GM21717 (cell line): ENCODE data around the gene OFD1.

Source experiments
- ATAC-seq: cut with Tn5 transposase; IDR thresholded peaks from one replicate; pipeline ENCODE4 v1.9.1; 2021; ENCODE audit warnings: mild to moderate bottlenecking, moderate library complexity; ENCODE audit not compliant: unreplicated experiment

Gene OFD1

DNA sequence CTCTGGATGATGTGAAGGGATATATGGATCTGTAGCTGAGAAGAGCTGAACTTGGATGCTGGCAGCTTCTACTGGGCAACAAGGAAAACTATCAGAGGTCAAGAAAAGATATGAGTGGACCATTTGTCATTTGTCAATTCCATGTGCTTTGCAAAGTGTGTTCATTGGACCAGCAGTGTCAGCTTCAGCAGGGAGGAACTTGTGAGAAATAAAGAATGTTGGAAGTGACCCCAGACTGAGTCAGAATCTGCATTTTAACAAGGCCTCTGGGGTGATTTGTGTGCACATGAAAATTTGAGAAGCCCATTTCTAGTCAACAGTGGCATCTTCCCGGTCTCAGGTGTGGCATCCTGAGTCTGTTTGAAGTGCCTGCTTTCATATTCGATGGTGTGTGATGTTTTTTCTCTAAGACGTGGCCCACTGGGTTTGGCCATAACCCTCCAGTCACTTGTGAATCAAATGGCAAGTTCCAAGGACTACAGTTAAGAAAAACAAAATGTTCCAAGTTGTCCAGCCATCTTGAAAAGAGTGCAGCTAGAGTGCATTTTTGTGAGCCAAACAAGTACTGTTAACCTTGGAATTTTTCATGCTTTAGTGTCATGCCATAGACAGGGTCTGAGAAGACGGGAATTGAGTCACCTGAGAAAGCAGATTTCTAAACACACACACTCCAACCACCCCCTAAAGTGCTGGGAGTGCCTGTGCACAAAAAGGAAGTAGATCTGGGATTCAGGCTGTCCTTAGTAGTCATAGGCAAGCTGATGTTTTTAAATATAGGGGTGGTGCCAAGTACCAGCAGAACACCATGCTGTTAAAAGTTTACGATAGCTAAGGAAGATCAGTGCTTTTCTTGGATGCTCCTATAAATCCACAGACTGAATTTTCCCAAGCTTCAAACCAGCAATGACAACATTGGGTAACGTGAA lies 55.9 kb downstream of the OFD1 start:
- no peak for ATAC-seq

DNA sequence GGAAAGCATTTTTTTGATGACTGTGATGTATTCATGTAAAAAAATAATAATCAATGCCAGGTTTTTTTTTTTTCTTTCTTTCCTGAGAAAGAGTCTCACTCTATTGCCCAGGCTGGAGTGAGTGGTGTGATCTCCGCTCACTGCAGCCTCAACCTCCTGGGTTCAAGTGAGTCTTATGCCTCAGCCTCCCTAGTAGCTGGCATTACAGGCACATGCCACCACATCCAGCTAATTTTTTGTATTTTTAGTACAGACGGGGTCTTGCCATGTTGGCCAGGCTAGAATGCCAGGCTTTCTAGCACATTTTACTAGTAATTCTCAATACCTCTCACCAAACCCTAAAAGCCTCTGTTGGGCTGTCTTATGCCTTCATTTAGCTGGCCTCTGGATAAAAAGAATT lies 56.6 kb downstream of the OFD1 start:
- ATAC-seq: no peak

DNA sequence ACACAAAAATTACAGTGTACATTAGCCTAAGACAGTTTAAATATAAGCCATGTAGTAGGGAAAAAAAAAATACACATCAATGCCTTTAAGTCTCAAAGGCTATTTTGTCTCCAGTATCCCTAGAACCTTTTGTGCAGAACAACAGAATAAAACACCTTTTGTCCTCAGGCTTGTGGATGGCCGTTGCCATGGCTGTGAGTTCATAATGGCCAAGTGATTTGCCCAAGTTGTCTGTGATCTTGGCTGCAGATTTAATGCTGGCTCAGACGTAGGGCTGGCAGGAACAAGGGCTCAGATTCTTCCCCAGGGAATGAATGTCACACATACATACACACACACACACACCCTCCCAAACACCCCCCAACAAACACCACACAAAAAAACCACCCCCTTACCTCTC lies 57.0 kb downstream of the OFD1 start:
- no peak for ATAC-seq

DNA sequence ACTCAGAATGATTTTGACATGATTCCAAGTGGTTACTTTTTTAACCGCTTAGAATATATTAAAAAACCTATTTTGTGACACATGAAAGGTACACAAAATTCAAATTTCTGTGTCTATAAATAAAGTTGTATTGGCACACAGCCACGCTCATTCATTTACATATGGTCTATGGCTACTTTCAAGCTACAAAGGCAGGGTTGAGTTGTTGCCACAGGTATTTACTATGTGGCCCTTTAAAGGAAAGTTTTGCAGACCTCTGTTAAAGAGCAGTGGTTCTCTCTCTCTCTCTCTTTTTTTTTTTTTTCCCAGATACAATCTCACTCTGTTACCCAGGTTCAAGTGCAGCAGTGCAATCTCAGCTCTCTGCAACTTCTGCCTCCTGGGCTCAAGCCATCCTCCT lies 59.3 kb downstream of the OFD1 start:
- no peak for ATAC-seq

DNA sequence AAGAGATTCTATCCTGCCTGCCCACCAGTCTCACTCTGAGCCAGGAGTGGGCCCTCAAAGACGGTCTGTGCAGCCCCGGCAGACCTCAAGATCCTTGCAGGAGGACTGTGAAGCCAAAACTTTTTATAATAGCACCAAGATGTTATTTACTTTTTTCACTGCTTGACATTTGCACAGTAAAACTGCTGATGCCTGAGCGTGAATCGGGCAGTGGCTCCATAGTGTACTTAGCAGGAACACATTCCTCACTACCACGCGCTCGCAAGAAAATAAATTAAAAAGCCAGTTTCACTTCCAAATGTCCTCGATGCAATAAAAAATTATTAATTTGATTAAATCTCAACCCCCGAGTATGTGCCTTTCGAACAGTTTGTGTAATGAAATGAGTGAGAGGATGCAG lies 59.9 kb downstream of the OFD1 start:
- ATAC-seq: no peak

DNA sequence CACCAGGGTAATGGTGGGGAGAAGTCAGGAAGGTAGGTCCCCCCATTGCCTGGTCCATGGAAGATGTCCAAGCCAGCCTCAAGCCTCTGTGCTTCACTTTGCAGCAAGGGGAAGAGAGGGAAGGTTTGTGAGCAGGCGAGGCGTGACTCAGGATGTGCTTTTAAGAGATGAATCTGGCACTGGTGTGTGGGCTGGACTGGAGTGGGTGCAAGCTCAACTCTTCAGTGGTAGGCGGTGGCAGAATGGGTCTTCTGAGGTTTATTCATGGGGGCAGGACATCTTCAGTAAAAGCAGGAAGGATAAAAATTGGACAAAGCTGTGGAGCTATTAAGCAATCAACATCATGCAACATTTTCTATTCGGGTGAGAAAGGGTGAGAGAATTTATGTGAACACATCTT lies 63.0 kb downstream of the OFD1 start:
- ATAC-seq: no peak

DNA sequence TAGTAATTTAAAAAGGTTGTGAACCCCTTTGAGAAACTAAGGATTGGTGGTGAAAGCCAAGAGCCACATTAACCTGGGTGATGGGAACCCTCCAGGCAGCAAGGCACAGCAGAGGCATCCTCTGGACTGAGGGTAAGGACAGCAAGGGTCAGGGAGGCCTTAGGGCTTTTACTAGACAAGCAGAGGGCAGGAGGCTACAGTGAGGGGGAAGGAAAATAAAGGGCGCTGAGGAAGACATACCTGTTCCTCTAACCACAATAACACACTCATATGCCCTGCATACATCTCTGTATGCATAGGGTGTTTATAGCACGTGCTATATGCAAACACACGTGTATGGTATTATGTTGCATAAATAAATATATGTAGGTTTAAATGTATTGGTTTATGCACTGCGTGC lies 63.6 kb downstream of the OFD1 start:
- no peak for ATAC-seq

DNA sequence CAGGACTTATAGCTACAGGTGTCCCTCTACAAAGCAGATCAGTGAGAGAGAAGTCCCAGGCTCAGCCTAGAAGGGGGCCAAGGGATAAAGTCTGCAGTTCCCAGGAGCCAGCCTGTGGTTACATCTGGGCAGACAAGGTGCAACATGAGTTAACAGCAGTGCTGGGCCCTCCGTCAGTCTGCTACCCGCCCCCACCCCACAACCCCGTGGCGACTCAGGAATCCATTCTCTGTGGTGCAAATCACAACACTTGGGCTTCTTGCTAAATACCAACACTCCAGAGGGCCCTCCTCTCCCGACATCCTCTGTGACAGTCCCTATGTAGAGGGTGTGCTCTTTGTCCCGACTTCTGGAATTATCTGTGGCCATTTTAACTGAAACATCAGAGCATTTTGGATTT lies 68.6 kb downstream of the OFD1 start:
- no peak for ATAC-seq

DNA sequence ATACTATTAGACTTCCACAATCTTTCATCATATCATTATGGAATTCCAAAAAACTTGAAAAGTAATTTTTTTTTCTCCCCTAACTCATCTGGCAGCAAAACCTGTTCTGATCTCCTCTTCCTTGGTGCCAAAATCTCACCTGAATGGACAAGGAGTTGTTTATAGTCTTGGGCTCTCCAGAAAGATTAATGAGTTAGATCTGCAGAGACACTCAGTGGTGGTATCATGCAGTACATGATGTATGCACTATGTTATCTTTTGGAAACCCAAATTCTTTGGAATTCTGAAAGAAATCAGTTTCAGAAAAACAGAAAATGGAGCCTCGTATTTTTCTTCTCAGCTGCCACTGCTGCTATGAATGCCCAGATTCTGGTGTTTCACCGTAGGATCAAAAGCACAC lies 70.7 kb downstream of the OFD1 start:
- no peak for ATAC-seq

DNA sequence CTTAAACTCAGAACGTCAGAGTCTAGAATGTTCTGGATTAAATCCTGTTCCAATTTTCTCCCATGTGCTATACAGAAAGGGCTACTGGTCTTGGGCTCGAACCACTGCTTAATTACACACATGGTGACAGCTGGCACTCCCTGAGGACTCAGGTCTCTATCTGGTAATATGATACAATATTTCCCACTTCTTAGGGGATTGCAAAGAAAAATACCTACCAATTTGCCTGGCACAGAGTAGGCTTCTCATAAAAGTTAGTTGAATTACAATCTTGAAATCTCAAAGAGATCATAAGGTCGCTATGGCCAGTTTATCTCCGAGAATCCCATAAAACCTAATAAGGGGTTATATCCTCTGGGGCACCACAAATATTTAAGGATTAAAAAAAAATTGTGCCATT lies 73.7 kb downstream of the OFD1 start:
- ATAC-seq: no peak

DNA sequence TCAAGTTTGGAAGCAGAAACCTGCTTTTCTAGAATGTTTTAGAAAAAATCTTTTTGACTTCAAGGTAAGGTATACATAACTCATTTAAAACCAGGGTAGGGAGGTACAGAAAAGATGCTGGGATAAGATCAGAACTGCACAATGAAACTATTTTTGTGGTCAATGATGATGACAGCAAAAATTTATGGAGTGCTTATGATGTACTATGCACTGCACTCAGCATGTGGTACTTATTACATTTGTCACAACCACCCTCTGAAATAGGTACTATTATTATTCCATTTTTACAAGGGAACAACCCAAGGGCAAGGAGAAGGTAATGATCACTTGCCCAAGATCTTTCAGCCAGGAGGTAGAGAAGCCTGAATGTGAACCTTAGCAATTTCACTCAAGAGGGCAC lies 74.3 kb downstream of the OFD1 start:
- ATAC-seq: no peak

DNA sequence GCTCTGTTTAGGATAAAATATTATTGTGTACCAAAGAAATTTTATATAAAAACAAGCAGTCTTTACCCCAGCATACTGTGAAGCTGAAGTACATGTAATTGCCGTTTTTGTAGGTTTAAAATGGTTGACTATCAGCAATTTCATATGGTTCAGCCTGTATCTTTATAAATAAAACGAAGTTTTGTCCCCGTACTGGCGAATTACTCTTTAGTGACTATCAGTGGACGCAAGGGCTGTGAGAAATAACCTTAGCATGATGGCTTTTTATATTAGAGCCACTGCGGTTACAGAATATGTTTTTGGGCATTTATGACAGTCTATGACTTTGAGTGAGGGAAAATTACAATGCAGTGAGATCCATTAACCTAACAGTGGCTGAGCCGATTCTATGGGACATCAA lies 81.1 kb downstream of the OFD1 start:
- ATAC-seq: no peak

DNA sequence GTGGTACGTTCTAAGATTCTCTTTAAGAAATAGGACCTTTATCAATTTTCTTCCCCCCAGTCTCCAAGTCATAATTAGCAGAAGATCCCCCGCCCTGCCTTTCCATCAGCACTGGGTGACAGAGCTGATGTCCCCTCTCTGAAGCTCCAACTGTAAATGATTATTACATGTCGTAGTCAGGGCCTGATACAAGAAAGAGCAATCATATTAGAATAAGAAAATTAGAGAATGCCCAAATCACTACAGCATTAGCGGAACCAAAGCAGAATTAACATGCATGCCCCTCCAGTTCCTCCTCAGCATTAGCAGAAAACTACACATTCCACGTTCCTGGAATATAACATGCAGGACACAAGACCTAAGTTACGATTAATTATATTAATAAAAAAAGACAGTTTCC lies 81.6 kb downstream of the OFD1 start:
- ATAC-seq: no peak

DNA sequence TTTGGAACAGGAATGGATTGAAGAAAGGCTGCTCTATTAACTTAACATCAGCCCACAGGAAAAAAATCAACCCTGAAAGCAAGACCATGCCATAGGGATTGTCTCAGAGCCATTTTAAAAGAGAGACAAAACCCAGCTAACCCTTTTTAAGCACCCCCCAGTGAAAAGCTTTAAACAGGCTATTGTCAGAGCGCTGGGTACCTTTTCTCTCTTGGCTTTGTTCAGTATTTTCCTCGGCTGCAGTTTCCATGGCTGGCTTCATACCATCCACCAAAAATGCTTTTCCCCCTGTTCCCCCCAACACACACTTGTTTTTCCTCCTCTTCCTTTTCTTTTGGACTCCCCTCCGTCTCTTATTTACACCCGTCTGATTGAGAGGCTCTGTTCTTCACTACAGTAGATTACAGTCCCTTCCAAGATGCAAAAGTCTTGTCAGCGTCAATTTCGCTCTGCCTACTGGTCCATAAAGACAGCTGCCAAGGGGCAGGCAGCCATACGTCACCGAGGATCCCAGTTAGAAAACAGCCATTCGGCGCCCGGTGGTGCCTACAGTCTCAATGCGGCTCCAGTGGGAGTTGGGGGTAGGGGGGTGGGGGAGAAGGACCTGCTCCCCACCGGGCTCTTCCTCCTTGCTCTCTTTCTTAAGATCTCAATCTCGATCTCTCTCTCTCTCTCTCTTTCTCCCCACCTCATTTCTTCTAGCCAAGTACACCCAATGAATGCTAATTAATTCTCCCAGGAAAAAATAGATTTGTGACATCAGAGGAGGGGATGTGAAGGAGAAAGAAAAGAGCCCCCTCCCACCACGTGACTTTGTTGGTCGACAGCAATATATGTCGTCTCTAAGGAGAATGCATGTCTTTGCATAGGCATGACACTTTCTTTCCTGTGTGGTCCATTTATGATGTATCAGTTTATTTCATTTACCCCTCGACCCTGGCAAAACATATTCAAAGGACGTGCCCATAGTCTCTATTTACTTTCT lies 82.4 kb downstream of the OFD1 start, which contains the start of gene GPM6B:
TSS of gene GPM6B (minus strand) at position 451 of the 985 bp plus-strand sequence. CDS start at position 262, 189 bp downstream.
- ATAC-seq: no peak
